ENCODE measurements around the gene XAF1.

The XAF1 gene, protein sequence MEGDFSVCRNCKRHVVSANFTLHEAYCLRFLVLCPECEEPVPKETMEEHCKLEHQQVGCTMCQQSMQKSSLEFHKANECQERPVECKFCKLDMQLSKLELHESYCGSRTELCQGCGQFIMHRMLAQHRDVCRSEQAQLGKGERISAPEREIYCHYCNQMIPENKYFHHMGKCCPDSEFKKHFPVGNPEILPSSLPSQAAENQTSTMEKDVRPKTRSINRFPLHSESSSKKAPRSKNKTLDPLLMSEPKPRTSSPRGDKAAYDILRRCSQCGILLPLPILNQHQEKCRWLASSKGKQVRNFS

DNA sequence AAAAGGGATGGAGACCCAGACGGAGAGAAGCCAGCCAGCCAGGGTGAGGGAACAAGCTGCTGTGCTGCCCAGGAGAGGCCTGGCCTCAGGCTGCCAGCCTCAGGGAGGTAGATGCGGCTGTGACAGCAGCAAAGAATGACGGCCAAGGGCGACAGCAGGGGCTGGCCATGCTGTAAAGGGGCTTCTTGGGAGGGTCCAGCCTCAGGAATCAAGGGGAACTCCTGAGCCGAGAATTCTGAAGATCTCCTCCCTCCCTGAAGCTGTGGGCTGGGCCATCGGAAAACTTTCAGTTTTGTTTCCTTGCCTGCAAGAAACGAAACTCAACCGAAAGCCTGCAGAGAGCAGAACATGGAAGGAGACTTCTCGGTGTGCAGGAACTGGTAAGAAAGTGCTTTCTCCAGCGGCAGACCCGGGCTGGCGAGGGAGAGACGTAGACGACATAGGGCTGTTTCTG lies at the start of gene XAF1:
TSS of gene XAF1 (plus strand) at position 316 of the 454 bp plus-strand sequence. CDS start at position 349, 33 bp downstream.
- Mint-ChIP-seq H3K4me1 (ENCODE audit: low read depth) (peaks cover 50% of the 10 kb centered on the region), H3K27me3 (ENCODE audit: low read depth) (no peaks in the 10 kb centered on the region), H3K27ac (peak within 1 kb of the TSS; percentile 95), H3K4me3 (peak within 1 kb of the TSS; percentile 98), H3K9me3 (no peaks in the 10 kb centered on the region), H3K36me3 (ENCODE audit: low read depth) (peaks cover 43% of the 10 kb centered on the region)
- peak; percentile 30 for DNase-seq (ENCODE audit: low spot score)

DNA sequence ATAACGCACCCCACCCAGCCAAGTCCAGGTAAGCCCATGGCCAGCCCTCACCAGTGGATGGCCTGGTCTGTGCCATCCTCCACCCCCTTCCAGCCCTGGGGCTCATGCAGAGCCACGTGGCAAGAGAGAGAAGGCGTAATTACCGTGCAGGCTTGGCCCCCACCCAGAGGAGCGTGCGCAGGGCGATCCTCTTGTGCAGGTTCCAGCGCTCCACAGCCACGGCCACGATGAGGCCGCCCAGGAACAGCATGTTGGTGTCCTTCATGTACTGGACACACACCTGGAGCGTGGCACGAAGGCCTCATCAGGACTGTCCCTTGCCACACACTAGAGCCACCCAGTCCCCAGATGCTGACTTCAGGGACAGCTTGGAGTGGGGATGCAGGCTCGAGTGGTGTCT lies 49.3 kb upstream of the XAF1 start:
- Mint-ChIP-seq H3K27me3 (ENCODE audit: low read depth) (peaks cover 25% of the 10 kb centered on the region), H3K27ac (no peak overlapping the region), H3K4me3 (no peak overlapping the region), H3K4me1 (ENCODE audit: low read depth) (no peaks in the 10 kb centered on the region), H3K36me3 (ENCODE audit: low read depth) (no peaks in the 10 kb centered on the region), H3K9me3 (no peaks in the 10 kb centered on the region)
- DNase-seq (ENCODE audit: low spot score), result no peak

DNA sequence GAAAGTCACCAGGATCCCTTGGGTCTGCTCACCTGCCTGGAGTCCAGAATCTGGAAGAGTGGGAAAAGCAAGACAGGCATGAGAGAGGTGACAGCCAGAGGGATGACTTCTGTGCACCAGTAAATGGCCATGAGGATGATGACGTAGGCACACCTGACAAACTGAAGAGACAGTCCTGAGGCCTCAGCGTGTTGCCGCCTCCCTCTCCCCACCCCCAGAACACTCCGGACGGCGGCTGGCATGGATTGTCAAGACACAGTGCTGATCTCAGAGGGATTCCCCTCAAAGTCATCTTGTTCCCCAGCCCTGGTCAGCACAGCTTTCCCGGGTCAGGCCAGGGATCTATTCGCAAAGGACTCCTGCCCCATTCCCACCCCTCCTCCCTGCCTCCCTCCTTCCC lies 48.9 kb upstream of the XAF1 start:
- Mint-ChIP-seq H3K27ac (no peak overlapping the region), H3K27me3 (ENCODE audit: low read depth) (peaks cover 29% of the 10 kb centered on the region), H3K9me3 (no peaks in the 10 kb centered on the region), H3K36me3 (ENCODE audit: low read depth) (no peaks in the 10 kb centered on the region), H3K4me1 (ENCODE audit: low read depth) (no peaks in the 10 kb centered on the region), H3K4me3 (no peak overlapping the region)
- DNase-seq (ENCODE audit: low spot score), result no peak

GRCh38 chr17:6708357-6708961 lies 47.4 kb upstream of the XAF1 start:
- H3K4me1 Mint-ChIP-seq (ENCODE audit: low read depth), result no peaks in the 10 kb centered on the region
- no peak overlapping the region for H3K27ac Mint-ChIP-seq
- no peaks in the 10 kb centered on the region for H3K36me3 Mint-ChIP-seq (ENCODE audit: low read depth)
- H3K9me3 Mint-ChIP-seq, result no peaks in the 10 kb centered on the region
- peaks cover 35% of the 10 kb centered on the region for H3K27me3 Mint-ChIP-seq (ENCODE audit: low read depth)
- H3K4me3 Mint-ChIP-seq, result no peak overlapping the region
- no peak for DNase-seq (ENCODE audit: low spot score)

- Mint-ChIP-seq H3K9me3 (no peaks in the 10 kb centered on the region), H3K27ac (no peak overlapping the region), H3K4me3 (no peak overlapping the region), H3K36me3 (ENCODE audit: low read depth) (no peaks in the 10 kb centered on the region), H3K4me1 (ENCODE audit: low read depth) (peaks cover 2% of the 10 kb centered on the region), H3K27me3 (ENCODE audit: low read depth) (peaks cover 47% of the 10 kb centered on the region)
- no peak for DNase-seq (ENCODE audit: low spot score)
These were observed 45.5 kb upstream of the XAF1 start for GRCh38 chr17:6710317-6710716.

DNA sequence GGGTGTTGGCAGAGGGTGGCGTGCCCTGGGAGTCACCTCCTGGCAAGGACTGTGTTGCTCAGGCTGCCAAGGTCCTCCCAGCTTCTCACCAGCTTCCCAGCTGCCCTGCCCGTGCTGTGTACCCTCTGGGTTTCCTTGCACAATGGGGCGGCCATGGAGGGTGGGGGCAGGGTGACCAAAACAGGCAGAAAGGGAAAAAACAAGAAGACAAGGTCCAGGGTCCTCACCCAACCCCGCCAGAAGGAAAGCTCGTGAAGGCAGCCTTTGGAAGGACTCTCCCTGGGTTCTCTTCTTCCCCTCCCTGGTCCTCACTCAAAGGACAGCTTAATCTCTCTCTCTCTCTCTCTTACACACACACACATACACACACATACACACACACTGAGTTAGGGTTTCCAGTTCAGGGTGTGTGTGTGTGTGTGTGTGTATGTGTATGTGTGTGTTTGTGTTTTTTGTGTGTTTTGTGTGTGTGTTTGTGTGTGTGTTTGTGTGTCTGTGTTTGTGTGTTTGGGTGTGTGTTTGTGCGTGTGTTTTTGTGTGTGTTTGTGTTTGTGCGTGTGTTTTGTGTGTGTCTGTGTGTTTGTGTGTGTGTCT lies 44.7 kb upstream of the XAF1 start:
- no peak overlapping the region for H3K4me3 Mint-ChIP-seq
- no peak overlapping the region for H3K27ac Mint-ChIP-seq
- H3K9me3 Mint-ChIP-seq, result no peaks in the 10 kb centered on the region
- no peak for DNase-seq (ENCODE audit: low spot score)
- H3K4me1 Mint-ChIP-seq (ENCODE audit: low read depth), result peaks cover 2% of the 10 kb centered on the region
- H3K27me3 Mint-ChIP-seq (ENCODE audit: low read depth), result peaks cover 54% of the 10 kb centered on the region
- H3K36me3 Mint-ChIP-seq (ENCODE audit: low read depth), result no peaks in the 10 kb centered on the region

DNA sequence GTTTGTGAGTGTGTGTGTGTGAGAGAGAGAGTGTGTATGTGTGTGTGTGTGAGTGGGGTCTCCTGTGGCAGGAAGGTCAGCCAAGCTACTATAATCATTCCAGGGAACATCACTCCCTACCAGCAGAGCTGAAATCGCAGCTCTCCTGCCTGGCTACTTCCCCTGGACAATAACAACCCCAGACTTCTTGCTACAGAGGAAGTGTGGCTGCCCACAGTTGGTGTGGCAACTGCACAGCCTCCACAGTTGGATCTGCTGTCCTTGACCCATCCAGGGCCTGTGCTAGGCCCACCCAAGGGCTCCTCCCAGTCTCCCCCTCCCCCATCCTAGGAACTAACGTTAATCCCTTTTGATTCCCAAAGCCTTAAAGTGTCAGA lies 44.2 kb upstream of the XAF1 start:
- H3K36me3 Mint-ChIP-seq (ENCODE audit: low read depth), result no peaks in the 10 kb centered on the region
- H3K27me3 Mint-ChIP-seq (ENCODE audit: low read depth), result peaks cover 57% of the 10 kb centered on the region
- DNase-seq (ENCODE audit: low spot score), result no peak
- H3K4me1 Mint-ChIP-seq (ENCODE audit: low read depth), result peaks cover 2% of the 10 kb centered on the region
- H3K9me3 Mint-ChIP-seq, result no peaks in the 10 kb centered on the region
- no peak overlapping the region for H3K4me3 Mint-ChIP-seq
- no peak overlapping the region for H3K27ac Mint-ChIP-seq

- H3K4me1 Mint-ChIP-seq (ENCODE audit: low read depth), result peaks cover 2% of the 10 kb centered on the region
- H3K9me3 Mint-ChIP-seq, result no peaks in the 10 kb centered on the region
- H3K27ac Mint-ChIP-seq, result no peak overlapping the region
- H3K36me3 Mint-ChIP-seq (ENCODE audit: low read depth), result no peaks in the 10 kb centered on the region
- no peak overlapping the region for H3K4me3 Mint-ChIP-seq
- peaks cover 59% of the 10 kb centered on the region for H3K27me3 Mint-ChIP-seq (ENCODE audit: low read depth)
- DNase-seq (ENCODE audit: low spot score), result no peak
These were observed 43.6 kb upstream of the XAF1 start for GRCh38 chr17:6712058-6712853.

- Mint-ChIP-seq H3K27ac (no peak overlapping the region), H3K9me3 (no peaks in the 10 kb centered on the region), H3K4me1 (ENCODE audit: low read depth) (peaks cover 2% of the 10 kb centered on the region), H3K27me3 (ENCODE audit: low read depth) (peaks cover 59% of the 10 kb centered on the region), H3K4me3 (no peak overlapping the region), H3K36me3 (ENCODE audit: low read depth) (no peaks in the 10 kb centered on the region)
- DNase-seq (ENCODE audit: low spot score), result no peak
These were observed 43.1 kb upstream of the XAF1 start for GRCh38 chr17:6712854-6713129.

DNA sequence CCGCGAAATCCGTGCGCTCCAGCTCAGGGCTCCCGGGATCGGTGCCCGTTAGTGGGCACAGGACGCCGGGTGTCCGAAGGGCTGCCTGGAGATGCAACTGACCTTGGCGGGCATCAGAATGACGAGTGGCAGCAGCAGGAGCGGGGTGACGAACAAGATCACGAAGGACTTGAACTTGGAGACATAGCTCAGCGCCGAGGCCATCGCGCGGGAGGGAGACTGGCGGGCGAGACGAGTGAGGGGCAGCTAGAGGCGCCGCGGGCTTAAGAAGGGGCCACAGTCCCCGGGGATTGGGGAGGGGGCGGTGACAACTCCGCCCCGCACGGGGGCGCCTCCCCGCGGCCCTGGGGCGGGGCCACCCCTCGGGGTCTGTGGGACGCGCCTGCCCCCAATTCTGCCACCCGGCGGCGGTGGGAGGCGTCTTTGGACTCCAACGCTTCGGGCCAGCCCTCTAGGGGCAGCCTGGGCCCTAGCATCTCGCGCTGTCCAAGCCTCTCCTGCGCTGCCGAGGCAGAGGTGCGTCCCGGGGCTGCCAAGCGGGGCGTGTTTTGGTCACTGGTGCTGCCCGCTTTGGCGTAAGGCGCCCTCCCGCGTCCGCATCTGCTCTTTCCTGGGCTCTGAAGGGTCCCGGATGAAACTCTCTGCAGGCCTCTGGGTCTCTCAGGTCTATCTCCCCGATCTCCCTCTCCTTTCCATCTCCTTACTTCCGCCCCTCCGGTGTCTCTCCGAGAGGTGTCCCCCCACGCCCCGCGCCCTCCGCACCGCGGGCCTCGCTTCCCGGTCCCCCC lies 42.5 kb upstream of the XAF1 start, which contains the start of gene SLC13A5:
TSS of gene SLC13A5 (minus strand) at position 240 of the 788 bp plus-strand sequence. CDS start at position 204, 36 bp downstream.
- Mint-ChIP-seq H3K9me3 (no peaks in the 10 kb centered on the region), H3K4me3 (no peak within 1 kb of the TSS), H3K27me3 (ENCODE audit: low read depth) (peaks cover 59% of the 10 kb centered on the region), H3K36me3 (ENCODE audit: low read depth) (no peaks in the 10 kb centered on the region), H3K27ac (no peak within 1 kb of the TSS), H3K4me1 (ENCODE audit: low read depth) (peaks cover 2% of the 10 kb centered on the region)
- DNase-seq (ENCODE audit: low spot score), result no peak

GRCh38 chr17:6713918-6714271 lies 42.0 kb upstream of the XAF1 start:
- Mint-ChIP-seq H3K4me1 (ENCODE audit: low read depth) (peaks cover 2% of the 10 kb centered on the region), H3K27ac (no peak overlapping the region), H3K9me3 (no peaks in the 10 kb centered on the region), H3K27me3 (ENCODE audit: low read depth) (peaks cover 56% of the 10 kb centered on the region), H3K4me3 (no peak overlapping the region), H3K36me3 (ENCODE audit: low read depth) (no peaks in the 10 kb centered on the region)
- no peak for DNase-seq (ENCODE audit: low spot score)

DNA sequence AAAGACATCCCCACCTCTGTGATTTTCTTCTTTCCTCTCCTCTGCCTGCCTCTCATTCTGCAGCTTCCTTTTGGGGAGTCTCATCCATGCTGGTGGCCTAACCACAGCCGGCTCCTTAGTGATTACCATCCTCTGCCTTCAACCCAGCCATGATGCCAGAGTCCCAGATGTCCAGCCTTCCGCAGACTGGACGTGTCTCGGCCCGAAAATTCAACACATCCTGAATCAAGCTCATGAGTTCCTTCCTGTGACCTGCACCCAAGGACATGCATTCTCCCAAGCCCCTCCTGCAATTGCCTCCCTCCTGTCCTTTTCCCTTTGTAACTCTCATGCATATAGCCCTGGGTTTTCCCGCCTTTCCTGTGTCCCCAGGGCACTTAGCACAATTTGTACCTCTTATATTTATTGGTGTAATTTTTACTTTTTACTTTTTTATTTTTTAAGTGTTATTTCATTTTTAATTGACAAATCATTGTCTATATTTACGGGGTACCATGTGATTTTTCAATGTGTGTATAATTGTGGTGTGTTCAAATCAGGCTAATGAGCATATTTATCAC lies 41.5 kb upstream of the XAF1 start:
- no peak for DNase-seq (ENCODE audit: low spot score)
- H3K4me1 Mint-ChIP-seq (ENCODE audit: low read depth), result peaks cover 2% of the 10 kb centered on the region
- H3K4me3 Mint-ChIP-seq, result no peak overlapping the region
- H3K9me3 Mint-ChIP-seq, result no peaks in the 10 kb centered on the region
- peaks cover 59% of the 10 kb centered on the region for H3K27me3 Mint-ChIP-seq (ENCODE audit: low read depth)
- no peaks in the 10 kb centered on the region for H3K36me3 Mint-ChIP-seq (ENCODE audit: low read depth)
- no peak overlapping the region for H3K27ac Mint-ChIP-seq

DNA sequence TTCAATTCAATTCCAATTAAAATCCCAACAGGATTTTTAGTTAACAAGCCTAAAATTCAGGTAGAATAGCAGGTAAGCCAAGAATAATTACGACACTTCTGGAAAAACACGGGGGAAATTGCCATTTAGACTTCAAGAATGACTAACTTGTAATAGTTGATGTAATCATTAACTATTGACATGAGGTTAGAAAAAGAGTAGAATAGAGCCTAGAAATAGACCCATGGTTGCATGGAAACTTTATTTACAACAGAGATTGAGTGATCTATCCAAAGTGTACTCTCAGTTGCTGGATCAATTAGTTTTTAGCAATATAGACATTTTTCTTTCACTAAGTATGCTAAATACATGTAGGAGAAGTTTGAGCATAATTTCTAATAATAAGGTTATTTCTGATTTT lies 39.1 kb upstream of the XAF1 start:
- Mint-ChIP-seq H3K9me3 (no peaks in the 10 kb centered on the region), H3K4me1 (ENCODE audit: low read depth) (peaks cover 2% of the 10 kb centered on the region), H3K4me3 (no peak overlapping the region), H3K27ac (no peak overlapping the region), H3K36me3 (ENCODE audit: low read depth) (no peaks in the 10 kb centered on the region), H3K27me3 (ENCODE audit: low read depth) (peaks cover 59% of the 10 kb centered on the region)
- DNase-seq (ENCODE audit: low spot score), result no peak
